Fibroblast of mammary gland (primary cell): ENCODE measurements around the gene VWA1.
A peak's percentile ranks its signal among the peaks of the same experiment; 100 is the strongest.
"Not testable (repeated sequence)": the region's sequence is repeated elsewhere in the genome, so short reads cannot be mapped to it uniquely, and the experiment has no call there.

Experiments
- DNase-seq: peaks from one replicate; pipeline ENCODE4 v3.0.0-alpha.2; 2010; ENCODE audit warnings: low read depth
- H3K4me3 ChIP-seq: 2 replicates; pipeline ENCODE4 v1.5.1; 2011; ENCODE audit warnings: low read depth, mild to moderate bottlenecking, low read length, moderate library complexity; ENCODE audit not compliant: control insufficient read depth
- TF ChIP-seq, protein P1 (sequence below): conservative IDR thresholded peaks from 2 replicates; pipeline ENCODE4 v1.5.1; 2011; ENCODE audit warnings: low read depth, low read length, inconsistent platforms; ENCODE audit not compliant: control insufficient read depth, insufficient read depth

Gene VWA1

DNA sequence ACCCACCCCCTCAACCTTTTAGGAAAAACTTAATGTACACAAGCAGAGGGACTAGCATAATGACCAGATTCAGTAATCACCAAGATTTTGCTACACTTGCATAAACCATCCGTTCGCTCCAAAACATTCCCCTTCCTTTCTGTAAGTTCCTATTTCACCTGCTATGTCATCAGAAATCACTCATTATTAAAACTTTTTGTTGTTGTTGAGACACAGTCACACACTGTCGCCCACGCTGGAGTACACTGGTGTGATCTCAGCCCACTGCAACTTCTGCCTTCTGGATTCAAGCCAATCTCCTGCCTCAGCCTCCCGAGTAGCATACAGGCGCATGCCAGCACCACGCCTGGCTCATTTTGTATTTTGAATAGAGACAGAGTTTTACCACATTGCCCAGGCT is 31.8 kb upstream of the VWA1 start:
- DNase-seq, result peak; percentile 20
- TF ChIP-seq, protein P1, sequence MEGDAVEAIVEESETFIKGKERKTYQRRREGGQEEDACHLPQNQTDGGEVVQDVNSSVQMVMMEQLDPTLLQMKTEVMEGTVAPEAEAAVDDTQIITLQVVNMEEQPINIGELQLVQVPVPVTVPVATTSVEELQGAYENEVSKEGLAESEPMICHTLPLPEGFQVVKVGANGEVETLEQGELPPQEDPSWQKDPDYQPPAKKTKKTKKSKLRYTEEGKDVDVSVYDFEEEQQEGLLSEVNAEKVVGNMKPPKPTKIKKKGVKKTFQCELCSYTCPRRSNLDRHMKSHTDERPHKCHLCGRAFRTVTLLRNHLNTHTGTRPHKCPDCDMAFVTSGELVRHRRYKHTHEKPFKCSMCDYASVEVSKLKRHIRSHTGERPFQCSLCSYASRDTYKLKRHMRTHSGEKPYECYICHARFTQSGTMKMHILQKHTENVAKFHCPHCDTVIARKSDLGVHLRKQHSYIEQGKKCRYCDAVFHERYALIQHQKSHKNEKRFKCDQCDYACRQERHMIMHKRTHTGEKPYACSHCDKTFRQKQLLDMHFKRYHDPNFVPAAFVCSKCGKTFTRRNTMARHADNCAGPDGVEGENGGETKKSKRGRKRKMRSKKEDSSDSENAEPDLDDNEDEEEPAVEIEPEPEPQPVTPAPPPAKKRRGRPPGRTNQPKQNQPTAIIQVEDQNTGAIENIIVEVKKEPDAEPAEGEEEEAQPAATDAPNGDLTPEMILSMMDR, result no peak
- H3K4me3 ChIP-seq, result no peak overlapping the region

DNA sequence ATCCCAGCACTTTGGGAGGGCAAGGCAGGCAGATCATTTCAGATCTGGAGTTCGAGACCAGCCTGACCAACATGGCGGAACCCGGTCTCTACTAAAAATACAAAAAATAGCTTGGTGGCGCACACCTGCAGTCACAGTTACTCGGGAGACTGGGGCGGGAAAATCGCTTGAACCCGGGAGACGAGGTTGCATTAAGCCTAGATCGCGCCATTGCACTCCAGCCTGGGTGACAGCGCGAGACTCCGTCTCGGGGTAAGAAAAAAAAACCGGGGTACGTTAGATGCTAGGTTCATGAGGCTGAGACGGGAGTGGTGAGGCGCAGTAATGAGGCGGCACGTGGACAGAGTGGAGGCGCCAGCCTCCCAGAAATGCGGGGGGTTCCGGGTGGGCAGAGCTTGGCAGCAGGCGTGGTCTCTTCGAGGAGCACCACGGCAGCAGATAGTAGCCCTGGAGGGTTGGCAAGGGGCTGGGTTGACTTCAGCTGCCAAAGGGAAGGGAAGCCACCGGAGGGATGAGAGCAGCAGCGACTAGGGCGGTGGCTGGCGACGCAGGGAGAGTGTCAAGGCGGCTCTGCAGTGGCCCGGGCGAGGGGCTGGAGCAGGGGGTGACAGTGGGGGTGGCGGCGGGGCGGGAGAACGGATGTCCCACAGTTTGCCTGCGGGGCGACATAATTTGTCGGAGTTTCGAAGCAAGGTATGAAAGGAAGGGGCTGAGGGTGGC is 29.2 kb upstream of the VWA1 start:
- DNase-seq, result no peak
- H3K4me3 ChIP-seq, result peak overlapping the region; percentile 79
- TF ChIP-seq, protein P1, result no peak

DNA sequence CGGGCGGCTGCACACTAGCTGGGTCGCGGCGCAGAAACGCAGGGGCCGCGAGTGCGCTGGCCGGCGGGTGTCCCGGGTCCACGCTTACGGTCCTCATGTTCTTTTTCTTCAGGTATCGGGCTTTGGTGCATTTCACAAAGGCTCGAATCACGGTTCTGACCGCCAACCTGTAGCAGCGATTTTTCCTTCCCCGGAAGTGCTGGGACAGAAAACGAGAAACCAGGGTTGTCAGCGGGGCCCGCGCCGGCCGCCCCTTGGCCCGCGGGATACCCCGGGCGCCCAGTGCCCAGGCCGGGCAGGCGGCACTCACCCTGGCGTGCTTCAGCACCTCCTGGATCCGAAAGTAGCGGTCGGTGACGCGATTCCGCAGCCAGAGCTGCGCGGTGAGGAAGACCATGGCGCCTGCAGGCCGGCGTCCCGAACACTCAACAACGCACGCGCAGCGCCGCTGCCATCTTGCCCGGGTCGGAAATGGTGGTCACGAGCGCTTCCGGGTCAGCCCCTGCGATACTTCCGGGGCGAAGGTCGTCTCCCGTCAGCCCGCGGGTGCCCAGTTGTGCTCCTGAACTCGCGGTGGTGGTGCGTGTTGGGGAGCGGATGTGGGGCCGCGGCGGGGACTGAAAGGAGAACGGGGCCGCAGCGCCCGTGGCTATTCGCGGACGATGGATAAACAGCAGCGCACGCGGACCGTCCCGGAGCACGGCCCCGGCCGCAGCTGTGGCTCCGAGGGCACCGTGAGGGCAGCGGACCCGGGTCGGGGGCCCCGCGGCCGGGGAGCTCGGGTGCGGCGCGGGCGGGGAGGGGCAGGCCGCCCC is 28.5 kb upstream of the VWA1 start, which contains the start of gene MRPL20:
TSS of gene MRPL20 (minus strand) at position 473 of the 815 bp plus-strand sequence. CDS start at position 397, 76 bp downstream.
- TF ChIP-seq, protein P1, result no peak
- H3K4me3 ChIP-seq, result peak within 1 kb of the TSS; percentile 79
- DNase-seq, result peak; percentile 88

DNA sequence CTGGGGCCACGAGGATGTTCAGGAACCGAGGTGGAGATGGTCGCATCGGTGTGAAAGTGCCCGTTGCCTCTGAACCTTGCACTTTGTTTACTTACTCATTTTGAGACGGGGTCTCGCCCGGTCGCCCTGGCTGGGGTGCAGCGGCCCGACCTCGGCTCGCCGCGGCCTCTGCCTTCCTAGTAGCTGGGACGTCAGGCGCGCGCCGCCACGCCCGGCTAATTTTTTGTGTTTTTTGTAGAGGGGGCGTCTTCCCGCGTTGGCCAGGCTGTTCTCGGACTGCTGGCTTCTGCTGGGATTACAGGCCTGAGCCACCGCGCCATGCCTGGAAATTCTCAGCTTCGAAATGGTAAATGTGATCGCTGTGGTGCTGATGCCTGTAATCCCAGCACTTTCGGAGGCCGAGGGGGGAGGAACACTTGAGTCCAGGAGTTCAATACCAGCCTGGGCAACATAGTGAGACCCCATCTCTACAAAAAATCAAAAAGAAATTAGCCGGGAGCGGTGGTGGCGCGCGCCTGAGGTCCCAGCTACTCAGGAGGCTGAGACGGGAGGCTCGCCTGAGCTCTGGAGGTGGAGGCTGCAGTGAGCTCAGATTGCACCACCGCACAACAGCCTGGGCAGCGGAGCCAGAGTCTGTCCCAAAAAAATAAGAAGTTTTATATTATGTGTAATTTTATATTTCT is 27.7 kb upstream of the VWA1 start:
- TF ChIP-seq, protein P1, result no peak
- peak overlapping the region; percentile 79 for H3K4me3 ChIP-seq
- DNase-seq, result peak; percentile 39

DNA sequence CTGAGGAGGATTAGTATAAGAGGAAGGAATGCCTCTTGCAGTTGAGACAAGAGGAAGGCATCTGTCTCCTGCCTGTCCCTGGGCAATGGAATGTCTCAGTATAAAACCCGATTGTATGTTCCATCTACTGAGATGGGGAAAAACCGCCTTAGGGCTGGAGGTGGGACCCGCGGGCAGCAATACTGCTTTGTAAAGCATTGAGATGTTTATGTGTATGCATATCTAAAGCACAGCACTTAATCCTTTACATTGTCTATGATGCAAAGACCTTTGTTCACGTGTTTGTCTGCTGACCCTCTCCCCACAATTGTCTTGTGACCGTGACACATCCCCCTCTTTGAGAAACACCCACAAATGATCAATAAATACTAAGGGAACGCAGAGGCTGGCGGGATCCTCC is 25.3 kb upstream of the VWA1 start:
- not testable (repeated sequence) for DNase-seq, H3K4me3 ChIP-seq

DNA sequence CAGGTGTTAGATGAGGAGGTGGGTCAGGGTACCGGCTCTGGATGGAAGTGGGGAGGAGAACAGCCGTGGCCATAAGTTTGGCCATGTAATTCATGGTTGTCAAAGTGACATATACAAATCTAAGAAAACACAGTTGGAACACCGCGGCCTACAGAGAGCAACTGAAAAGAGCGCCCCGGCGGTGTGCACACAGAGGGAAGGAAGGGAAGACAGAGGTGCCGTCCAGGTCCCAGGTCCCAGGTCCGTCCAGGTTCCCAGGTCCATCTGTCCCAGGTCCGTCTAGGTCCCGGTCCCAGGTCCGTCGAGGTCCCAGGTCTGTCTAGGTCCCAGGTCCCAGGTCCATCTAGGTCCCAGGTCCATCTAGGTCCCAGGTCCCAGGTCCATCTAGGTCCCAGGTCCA is 23.9 kb upstream of the VWA1 start:
- no peak for DNase-seq
- TF ChIP-seq, protein P1, result no peak

DNA sequence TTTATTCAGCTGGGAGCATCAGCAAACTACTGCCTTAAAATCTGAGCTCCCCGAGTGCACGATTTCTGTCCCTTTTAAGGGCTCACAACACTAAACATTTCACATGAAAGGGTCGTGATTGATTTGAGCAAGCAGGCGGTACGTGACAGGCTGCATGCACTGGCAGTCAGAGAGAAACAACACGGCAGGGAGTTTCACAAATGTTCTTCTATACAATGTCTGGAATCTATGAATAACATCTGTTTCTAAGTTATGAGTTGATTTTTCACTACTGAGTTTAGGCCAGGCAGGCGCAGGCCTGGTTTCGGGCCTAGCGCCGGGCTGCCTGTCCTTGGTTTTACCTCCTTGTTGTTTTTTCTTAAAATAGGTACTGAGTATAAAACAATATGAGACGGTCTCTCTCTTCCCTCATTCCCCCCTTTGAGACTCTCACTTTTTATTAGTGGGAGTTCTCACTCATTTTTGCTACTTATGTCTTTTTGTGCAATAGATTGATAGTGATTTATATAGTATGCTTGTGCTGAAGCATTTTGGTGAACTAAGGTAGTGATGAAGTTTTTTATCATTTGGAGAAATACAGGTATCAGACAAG is 23.1 kb upstream of the VWA1 start:
- DNase-seq, H3K4me3 ChIP-seq: not testable (repeated sequence)

More for the DNA sequence above, 23.9 kb upstream of the VWA1 start:
- no peak overlapping the region for H3K4me3 ChIP-seq
